Cortex of kidney (tissue), 1 donor: Measurements from ENCODE around the gene B3GNT5.

Experiments used
- DNase-seq: peaks from one replicate; lab custom pipeline; 2025; lab: John Stamatoyannopoulos, UW

The B3GNT5 gene

GRCh38 chr3:183291497-183292031 is 38.5 kb downstream of the B3GNT5 start:
- no peak for DNase-seq

GRCh38 chr3:183293966-183294365 is 40.9 kb downstream of the B3GNT5 start:
- no peak for DNase-seq

GRCh38 chr3:183295211-183295610 is 42.2 kb downstream of the B3GNT5 start:
- no peak for DNase-seq

- no peak for DNase-seq
These were observed 43.9 kb downstream of the B3GNT5 start for GRCh38 chr3:183296944-183297343.

- no peak for DNase-seq
These were observed 45.7 kb downstream of the B3GNT5 start for GRCh38 chr3:183298701-183299153.

- no peak for DNase-seq
These were observed 46.9 kb downstream of the B3GNT5 start for GRCh38 chr3:183299976-183300375.

GRCh38 chr3:183300996-183301562 is 48.0 kb downstream of the B3GNT5 start:
- DNase-seq = no peak

GRCh38 chr3:183301937-183302580 is 49.0 kb downstream of the B3GNT5 start:
- DNase-seq = no peak

- no peak for DNase-seq
These were observed 50.6 kb downstream of the B3GNT5 start for GRCh38 chr3:183303690-183304089.

GRCh38 chr3:183306798-183307671 is 54.0 kb downstream of the B3GNT5 start:
- DNase-seq = no peak

GRCh38 chr3:183307749-183308148 is 54.7 kb downstream of the B3GNT5 start:
- no peak for DNase-seq

- no peak for DNase-seq
These were observed 55.7 kb downstream of the B3GNT5 start for GRCh38 chr3:183308751-183309150.

- DNase-seq = no peak
These were observed 56.2 kb downstream of the B3GNT5 start for GRCh38 chr3:183309276-183309675.

GRCh38 chr3:183310936-183311335 is 57.9 kb downstream of the B3GNT5 start:
- no peak for DNase-seq

- no peak for DNase-seq
These were observed 59.4 kb downstream of the B3GNT5 start for GRCh38 chr3:183312433-183312832.

- no peak for DNase-seq
These were observed 60.3 kb downstream of the B3GNT5 start for GRCh38 chr3:183313351-183313750.

GRCh38 chr3:183313764-183314163 is 60.7 kb downstream of the B3GNT5 start:
- no peak for DNase-seq

- DNase-seq = no peak
These were observed 62.7 kb downstream of the B3GNT5 start for GRCh38 chr3:183315739-183316138.

GRCh38 chr3:183317271-183317670 is 64.2 kb downstream of the B3GNT5 start:
- DNase-seq = no peak

- no peak for DNase-seq
These were observed 65.1 kb downstream of the B3GNT5 start for GRCh38 chr3:183317886-183318865.

- DNase-seq = no peak
These were observed 65.8 kb downstream of the B3GNT5 start for GRCh38 chr3:183318877-183319276.
